HG03039 (cell line): Measurements from ENCODE around the gene CMIP.

ENCODE experiments used
- ATAC-seq: cut with Tn5 transposase; IDR thresholded peaks from one replicate; pipeline ENCODE4 v1.9.1; 2021; ENCODE audit warnings: mild to moderate bottlenecking, moderate library complexity; ENCODE audit not compliant: unreplicated experiment

The CMIP gene

GRCh38 chr16:81694494-81695280 is 250.1 kb downstream of the CMIP start:
- ATAC-seq = no peak

DNA sequence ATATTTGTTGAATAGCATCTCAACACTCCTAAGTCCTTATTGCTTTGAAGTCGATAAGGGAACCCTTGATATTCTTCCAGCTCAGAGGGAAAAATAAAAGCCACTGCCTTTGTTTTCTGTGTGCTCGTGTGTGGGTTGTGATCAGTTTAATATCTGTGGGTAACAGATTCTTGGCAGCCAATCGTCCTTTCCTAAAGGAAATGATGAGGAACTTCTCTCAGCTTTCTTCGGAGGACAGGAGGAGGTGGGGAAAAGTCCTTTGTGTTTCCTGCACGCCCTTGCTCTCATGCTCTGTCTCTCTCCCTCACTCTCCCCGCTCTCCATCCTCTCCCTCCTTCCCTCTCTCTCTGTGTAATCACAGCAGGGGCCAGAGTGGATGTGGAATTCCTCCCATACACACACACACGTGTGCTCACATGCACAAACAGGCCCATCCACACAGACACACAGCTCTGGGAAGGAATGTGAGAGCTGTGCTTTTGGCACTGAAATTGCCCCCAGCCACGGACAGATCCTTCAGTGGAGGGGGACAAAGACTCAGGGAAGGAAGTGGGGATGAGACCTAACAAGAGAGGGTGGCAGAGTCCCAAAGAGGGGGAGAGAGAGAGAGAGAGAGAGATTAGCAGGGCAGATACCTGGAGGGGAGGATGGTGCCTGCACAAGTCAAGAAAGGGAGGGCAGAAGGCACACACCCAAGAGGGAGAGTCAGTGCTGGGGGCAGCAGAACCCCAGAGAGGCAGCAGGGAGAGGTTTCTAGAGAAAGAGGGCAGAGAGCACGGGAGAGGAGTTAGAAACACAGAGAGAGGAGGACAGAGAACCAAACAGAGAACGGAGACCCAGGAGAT is 250.9 kb downstream of the CMIP start:
- no peak for ATAC-seq

- ATAC-seq = no peak
These were observed 251.8 kb downstream of the CMIP start for GRCh38 chr16:81696166-81696960.

DNA sequence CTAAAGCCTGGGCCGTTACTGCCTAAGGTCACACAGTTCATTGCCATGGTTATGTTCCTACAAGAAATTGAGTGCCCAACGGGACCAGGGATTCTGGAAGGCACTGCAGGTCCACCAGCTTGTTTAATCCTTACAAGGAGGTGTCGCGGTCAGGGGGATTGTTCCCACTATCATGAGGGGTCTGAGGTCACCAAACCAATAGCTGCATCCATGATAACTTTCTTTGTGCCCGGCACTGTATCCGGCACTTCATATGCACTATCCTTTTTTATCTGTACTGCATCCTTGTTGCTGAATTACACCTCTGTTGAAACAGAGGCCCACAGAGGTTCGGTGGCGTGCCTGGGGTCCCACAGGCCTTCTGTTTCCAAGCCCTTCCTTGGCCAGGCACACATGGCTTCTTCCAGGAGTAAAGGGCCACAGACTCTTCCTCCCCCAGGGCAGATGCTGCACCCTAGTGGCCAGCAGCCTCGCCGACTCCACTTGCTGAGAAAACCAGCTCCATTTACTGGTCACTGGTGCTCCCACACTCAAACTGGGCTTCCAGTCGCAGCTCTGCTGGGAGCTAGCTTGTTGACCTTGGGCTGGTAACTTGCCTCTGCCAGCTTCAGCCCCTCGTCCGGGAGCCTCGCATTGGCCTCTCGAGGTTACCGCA is 252.5 kb downstream of the CMIP start:
- no peak for ATAC-seq

DNA sequence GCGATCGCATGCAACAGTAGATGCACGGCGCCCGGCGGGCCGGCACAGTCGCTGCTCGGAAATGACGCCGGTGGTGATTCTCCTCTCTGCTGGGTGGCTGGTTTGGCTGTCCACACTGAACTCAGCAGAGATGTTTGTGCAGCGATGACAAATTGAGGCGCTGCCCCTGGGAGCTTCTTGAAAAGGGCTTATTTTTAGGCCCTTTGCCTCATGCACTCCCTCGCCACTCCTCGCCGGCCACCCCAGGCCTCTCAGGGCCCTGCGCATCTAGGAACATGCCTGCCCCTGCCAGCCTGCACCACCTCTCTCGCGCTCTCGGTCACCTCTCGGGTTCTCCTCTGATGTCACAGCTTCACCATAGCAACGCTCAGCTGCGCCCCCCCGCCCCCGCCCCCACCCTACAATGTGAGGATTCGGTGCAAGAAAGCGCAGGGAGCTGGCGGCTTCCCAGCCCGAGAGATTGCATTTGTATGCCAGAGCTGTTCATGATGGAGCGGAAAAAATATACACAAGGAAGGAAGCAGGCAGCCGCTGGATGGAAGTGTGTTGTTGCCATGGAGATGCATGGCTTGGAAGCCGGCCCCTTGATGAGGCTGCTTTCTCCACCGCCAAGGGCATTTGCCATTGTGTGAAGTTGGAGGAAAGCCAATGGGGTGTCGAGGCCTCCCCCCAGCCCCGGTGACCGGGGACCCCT is 253.2 kb downstream of the CMIP start:
- no peak for ATAC-seq

DNA sequence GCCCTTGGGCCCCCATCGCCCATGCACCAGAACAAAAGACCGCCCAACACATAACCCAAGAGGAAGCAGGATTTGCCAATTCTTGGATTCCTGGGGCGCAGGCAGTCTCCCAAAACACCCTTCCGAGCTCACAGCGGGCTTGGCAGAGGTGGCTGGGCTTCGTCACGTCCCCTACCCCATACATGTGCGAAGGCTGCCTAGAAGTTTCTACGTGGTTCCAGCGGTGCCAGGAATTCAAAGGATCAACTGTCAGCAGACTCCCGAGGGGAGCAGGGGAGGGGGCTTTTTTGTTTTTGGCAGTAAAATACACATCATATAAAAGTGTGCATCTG is 253.7 kb downstream of the CMIP start:
- no peak for ATAC-seq

DNA sequence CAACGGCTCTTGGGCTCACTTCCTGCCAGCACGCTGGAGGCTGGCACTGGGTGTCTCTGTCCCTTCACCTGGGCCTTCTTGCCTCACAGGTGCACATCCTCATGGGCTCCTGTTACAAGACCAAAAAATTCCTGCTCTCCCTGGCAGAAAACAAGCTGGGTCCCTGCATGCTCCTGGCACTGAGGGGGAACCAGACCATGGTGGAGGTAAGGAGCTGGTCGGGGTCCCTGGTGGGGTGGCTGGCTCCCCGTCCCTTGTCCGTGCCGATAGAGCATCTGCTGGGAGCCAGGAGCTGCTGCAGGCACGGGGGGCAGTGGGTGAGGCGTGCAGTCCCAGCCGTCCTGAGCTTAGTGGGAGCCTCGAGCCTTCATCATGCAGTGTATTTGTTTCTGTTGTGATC is 255.0 kb downstream of the CMIP start:
- no peak for ATAC-seq

GRCh38 chr16:81700071-81700779 is 255.6 kb downstream of the CMIP start:
- no peak for ATAC-seq

GRCh38 chr16:81700780-81701165 is 256.2 kb downstream of the CMIP start:
- ATAC-seq = no peak

DNA sequence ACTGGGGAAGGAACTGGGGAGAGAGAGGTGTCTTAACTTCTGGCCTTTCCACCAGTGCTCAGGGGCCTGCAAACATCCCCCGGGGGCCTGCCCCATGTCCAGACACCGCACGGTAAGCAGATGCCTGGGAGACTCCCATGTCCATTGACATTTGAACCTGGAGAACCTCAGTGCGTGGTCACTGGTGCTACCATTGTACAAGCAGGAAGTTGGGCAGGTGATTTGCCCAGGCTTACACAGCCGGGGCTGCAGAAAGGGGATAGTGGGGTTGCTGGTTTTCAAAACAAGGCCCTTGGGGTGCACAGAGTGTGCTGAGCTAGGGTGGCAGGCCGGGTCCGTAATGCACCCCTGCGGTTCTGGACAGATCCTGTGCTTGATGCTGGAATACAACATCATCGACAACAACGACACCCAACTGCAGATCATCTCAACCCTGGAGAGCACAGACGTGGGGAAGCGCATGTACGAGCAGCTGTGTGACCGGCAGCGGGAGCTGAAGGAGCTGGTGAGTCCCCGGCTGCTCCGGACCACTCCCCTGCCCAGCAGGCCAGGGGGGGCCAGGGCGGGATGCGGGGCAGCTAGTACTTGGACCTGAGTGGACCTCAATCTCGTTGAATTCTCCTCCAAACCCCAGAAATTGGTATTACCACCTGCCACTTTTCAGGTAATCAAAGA is 256.8 kb downstream of the CMIP start:
- ATAC-seq = no peak

- no peak for ATAC-seq
These were observed 257.9 kb downstream of the CMIP start for GRCh38 chr16:81702506-81702905.

- ATAC-seq = no peak
These were observed 258.9 kb downstream of the CMIP start for GRCh38 chr16:81703177-81704155.

GRCh38 chr16:81705261-81705660 is 260.7 kb downstream of the CMIP start:
- no peak for ATAC-seq

DNA sequence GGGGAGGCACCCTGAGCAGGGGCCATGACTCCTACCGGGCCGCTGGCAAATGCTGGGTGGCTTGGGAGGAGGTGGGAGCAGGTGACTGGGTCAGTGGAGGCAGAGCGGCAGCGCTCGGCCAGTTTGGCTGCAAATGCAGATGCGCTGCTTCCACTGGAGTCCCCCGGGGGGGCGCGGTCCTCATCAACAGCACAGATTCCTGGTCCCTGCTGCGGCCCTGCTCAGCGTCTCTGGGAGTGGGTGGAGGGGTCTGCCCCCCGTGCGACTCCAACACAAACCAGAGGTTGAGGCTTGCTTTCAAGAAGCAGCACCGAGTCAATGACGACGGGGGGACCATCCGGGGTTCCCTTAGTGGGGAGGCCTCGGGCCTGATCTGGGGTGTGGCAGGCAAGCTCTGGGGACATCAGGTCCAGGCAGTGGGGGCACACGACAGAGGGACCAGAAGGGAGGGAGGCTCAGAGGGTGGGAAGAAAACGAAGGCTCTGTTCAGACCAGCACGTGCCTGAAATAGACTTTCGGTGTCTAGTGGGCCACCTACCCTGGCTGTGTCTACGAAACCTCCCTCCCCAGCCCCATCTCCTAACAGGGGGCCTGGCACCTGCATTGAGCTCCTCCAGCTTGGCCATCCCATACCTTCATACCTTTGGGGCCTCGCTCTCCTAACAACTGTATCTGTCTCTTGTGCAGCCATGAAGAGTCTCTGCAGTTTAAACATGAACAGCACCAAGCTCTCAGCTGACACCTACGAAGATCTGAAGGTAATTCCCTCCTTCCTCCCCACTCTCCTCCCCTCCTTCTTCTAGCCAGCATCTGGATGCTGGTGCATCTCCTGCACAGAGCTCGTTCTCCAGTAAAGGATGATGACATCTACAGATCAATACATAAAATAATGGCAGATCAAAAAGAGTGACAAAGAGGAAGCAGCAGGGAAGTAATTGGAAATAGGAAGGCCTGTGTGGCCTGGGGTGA is 262.0 kb downstream of the CMIP start:
- ATAC-seq = no peak

- ATAC-seq = no peak
These were observed 263.0 kb downstream of the CMIP start for GRCh38 chr16:81707411-81708265.
